ENCODE data around the gene NFE2L2.

DNA sequence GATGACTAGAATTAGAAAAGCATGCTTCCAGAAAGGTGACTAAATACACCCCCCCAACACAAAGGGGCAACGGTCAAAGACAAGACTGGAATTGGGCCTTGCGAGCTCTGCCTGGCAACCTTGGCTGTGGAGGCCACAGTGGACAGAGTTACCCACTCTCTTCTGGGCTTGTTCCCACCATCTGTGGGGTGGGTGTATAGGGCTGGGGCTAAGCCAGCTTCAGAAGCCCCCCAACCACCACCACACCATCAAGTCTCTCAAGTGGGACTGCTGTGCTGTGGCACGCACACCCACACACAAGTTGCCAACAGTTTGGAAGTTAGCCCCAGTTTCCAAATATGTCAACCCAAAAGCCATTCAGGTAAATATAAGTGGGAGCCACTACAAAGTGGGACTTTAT is 7.8 kb downstream of the NFE2L2 start:
- TF ChIP-seq CTCF (IDR thresholded peaks at IDR 0.05; ENCODE audit: low read length) (no peak), EZH2 (optimal IDR thresholded peaks at IDR 0.05; ENCODE audit: low read depth, low read length) (no peak), EZH2phosphoT487 (IDR thresholded peaks at IDR 0.05; ENCODE audit: low read length) (no peak)

All from MM.1S (cell line).